HEK293T (cell line): ENCODE data around the gene SYCP2L.

Experiments used
- CTBP1 ChIP-seq: fragments of 450-650 bp; IDR thresholded peaks from 2 replicates; pipeline ENCODE4 v1.6.1; 2016; ENCODE audit warnings: borderline replicate concordance
- FOXA1 ChIP-seq: fragments of 450-650 bp; IDR thresholded peaks from 2 replicates; pipeline ENCODE4 v1.6.1; 2016; ENCODE audit warnings: mild to moderate bottlenecking
- FOXK2 ChIP-seq: fragments of 450-650 bp; IDR thresholded peaks from 2 replicates; pipeline ENCODE4 v1.6.1; 2016; ENCODE audit warnings: mild to moderate bottlenecking
- FOXM1 ChIP-seq: fragments of 450-650 bp; IDR thresholded peaks from 2 replicates; pipeline ENCODE4 v1.6.1; 2017; ENCODE audit warnings: mild to moderate bottlenecking, borderline replicate concordance
- HDGF ChIP-seq: fragments of 450-650 bp; IDR thresholded peaks from 2 replicates; pipeline ENCODE4 v1.6.1; 2017; ENCODE audit warnings: antibody characterized with exemption, borderline replicate concordance
- LEF1 ChIP-seq: fragments of 450-650 bp; IDR thresholded peaks from 2 replicates; pipeline ENCODE4 v1.6.1; 2017; ENCODE audit warnings: mild to moderate bottlenecking, borderline replicate concordance
- NFRKB ChIP-seq: fragments of 450-650 bp; IDR thresholded peaks from 2 replicates; pipeline ENCODE4 v1.6.1; 2016; ENCODE audit warnings: mild to moderate bottlenecking, moderate library complexity
- SP1 ChIP-seq: fragments of 450-650 bp; IDR thresholded peaks from 2 replicates; pipeline ENCODE4 v1.6.1; 2017
- SUZ12 ChIP-seq: fragments of 450-650 bp; IDR thresholded peaks from 2 replicates; pipeline ENCODE4 v1.6.1; 2016; ENCODE audit warnings: mild to moderate bottlenecking
- TARDBP ChIP-seq: fragments of 450-650 bp; IDR thresholded peaks from 2 replicates; pipeline ENCODE4 v1.6.1; 2016
- ZNF384 ChIP-seq: fragments of 450-650 bp; IDR thresholded peaks from 2 replicates; pipeline ENCODE4 v1.6.1; 2016

- TF ChIP-seq FOXK2 (no peak), SUZ12 (no peak), LEF1 (no peak), CTBP1 (no peak), HDGF (no peak), TARDBP (no peak), FOXM1 (no peak), FOXA1 (no peak), SP1 (no peak), NFRKB (no peak), ZNF384 (no peak)
Measured at GRCh38 chr6:10862361-10862760, 24.5 kb upstream of the SYCP2L start.
